Activated B cell treated with CpG ODN at 0.5 μM for 24 hours (primary cell): ENCODE data around the gene CDC42BPG. TPM values are rescaled to one million over a fixed set of nuclear protein-coding genes. Genes with fewer than 3 reads are reported as not detected.

Source experiments
- ATAC-seq: fragments of 200-7000 bp; cut with Tn5 transposase; one replicate; pipeline ENCODE4 v1.10.0; 2021; ENCODE audit warnings: low read depth, mild to moderate bottlenecking, moderate library complexity
- CTCF ChIA-PET: fragments of 350-600 bp; sonication (Branson Sonifier 250); formaldehyde crosslinking; loops from one replicate; lab custom pipeline; 2021; ENCODE audit warnings: antibody characterized with exemption; lab: Charles Lee
- POLR2A ChIA-PET: fragments of 350-600 bp; sonication (Branson Sonifier 250); formaldehyde crosslinking; loops from one replicate; lab custom pipeline; 2021; ENCODE audit warnings: antibody characterized with exemption; lab: Charles Lee
- DNase-seq: peaks from one replicate; pipeline ENCODE4 v3.0.0; 2022
- H3K27ac Mint-ChIP-seq: one replicate; pipeline ENCODE4 v1.8.0; 2020; ENCODE audit warnings: mixed read lengths
- H3K27me3 Mint-ChIP-seq: one replicate; pipeline ENCODE4 v1.8.0; 2021; ENCODE audit warnings: mixed read lengths
- H3K36me3 Mint-ChIP-seq: one replicate; pipeline ENCODE4 v1.8.0; 2021; ENCODE audit warnings: low read depth, mixed read lengths
- H3K4me1 Mint-ChIP-seq: one replicate; pipeline ENCODE4 v1.8.0; 2021; ENCODE audit warnings: mixed read lengths
- H3K4me3 Mint-ChIP-seq: one replicate; pipeline ENCODE4 v1.8.0; 2020; ENCODE audit warnings: mild to moderate bottlenecking, mixed read lengths
- H3K9me3 Mint-ChIP-seq: one replicate; pipeline ENCODE4 v1.8.0; 2020; ENCODE audit warnings: mixed read lengths
- CTCF ChIP-seq: fragments of 200-600 bp; IDR thresholded peaks from one replicate; pipeline ENCODE4 v1.8.0; 2022; ENCODE audit warnings: antibody characterized with exemption, mild to moderate bottlenecking
- intact Hi-C: fragments of 100-400 bp; cut with micrococcal nuclease; formaldehyde crosslinking; loops from one replicate; pipeline ENCODE4 v1.15.1; 2024
- total RNA-seq: library from RNA; stranded (reverse); gene quantifications from 2 replicates; pipeline ENCODE4 v1.2.3, GENCODE V29; 2022

CDC42BPG gene
- total RNA-seq, 1 donor from 2014 or later, result 3.7 TPM

- Mint-ChIP-seq H3K4me1 (peaks cover 28% of the 10 kb centered on the region), H3K9me3 (no peaks in the 10 kb centered on the region), H3K27me3 (no peaks in the 10 kb centered on the region), H3K4me3 (no peak overlapping the region), H3K36me3 (peaks cover 67% of the 10 kb centered on the region), H3K27ac (no peak overlapping the region)
- ChIA-PET POLR2A (interaction anchor here (0.6 to 3.5 kb wide), 3 partner anchors 11 to 925 kb away, joined by 4 to 10 read pairs (median 7); partner anchors contain the start of gene SF1), CTCF (interaction anchor here (1.3 kb wide), 1 partner anchor 326 kb away, joined by 3 read pairs; the partner anchor contains the start of gene ZNHIT2)
- intact Hi-C loops, result no loop called here
- no peak for ATAC-seq
- TF ChIP-seq CTCF, result no peak
- no peak for DNase-seq
These were observed 52.6 kb downstream of the CDC42BPG start for GRCh38 chr11:64791781-64792291.

- Mint-ChIP-seq H3K4me1 (peaks cover 23% of the 10 kb centered on the region), H3K27me3 (no peaks in the 10 kb centered on the region), H3K4me3 (no peak overlapping the region), H3K9me3 (no peaks in the 10 kb centered on the region), H3K27ac (peak overlapping the region; percentile 61), H3K36me3 (peaks cover 53% of the 10 kb centered on the region)
- ATAC-seq, result no peak
- ChIA-PET POLR2A (interaction anchor here (0.6 kb wide), 1 partner anchor 18 kb away, joined by 4 read pairs; no protein-coding TSS in a partner anchor), CTCF (interaction anchor here (1.3 kb wide), 1 partner anchor 327 kb away, joined by 3 read pairs; the partner anchor contains the start of gene ZNHIT2)
- TF ChIP-seq CTCF, result no peak
- intact Hi-C loops, result no loop called here
- DNase-seq, result no peak
These were observed 54.0 kb downstream of the CDC42BPG start for GRCh38 chr11:64790205-64791095.

- Mint-ChIP-seq H3K27ac (no peak overlapping the region), H3K36me3 (peaks cover 47% of the 10 kb centered on the region), H3K27me3 (no peaks in the 10 kb centered on the region), H3K4me1 (peaks cover 23% of the 10 kb centered on the region), H3K4me3 (no peak overlapping the region), H3K9me3 (no peaks in the 10 kb centered on the region)
- intact Hi-C loops, result loop anchor here (5.0 kb wide), 1 partner anchor 223 kb away; the partner anchor contains the start of gene ARL2
- ATAC-seq (no peak), DNase-seq (no peak)
- ChIA-PET CTCF (interaction anchor here (5.3 kb wide), 1 partner anchor 12 kb away, joined by 29 read pairs; the partner anchor contains the start of gene MAP4K2), POLR2A (interaction anchor here (0.6 to 1.7 kb wide), 2 partner anchors 13 to 472 kb away, joined by 3 to 6 read pairs; partner anchors contain the start of genes MAP4K2 and POLA2)
- no peak for TF ChIP-seq CTCF
These were observed 54.9 kb downstream of the CDC42BPG start for GRCh38 chr11:64789331-64790204.

- no peak for TF ChIP-seq CTCF
- no peak for DNase-seq
- no peak for ATAC-seq
These were observed 55.9 kb downstream of the CDC42BPG start for GRCh38 chr11:64788321-64789215.

More at GRCh38 chr11:64788321-64789215, 55.9 kb downstream of the CDC42BPG start:
- intact Hi-C loops, result loop anchor here (5.0 kb wide), 1 partner anchor 224 kb away; the partner anchor contains the start of gene ARL2
- Mint-ChIP-seq H3K9me3 (no peaks in the 10 kb centered on the region), H3K4me3 (no peak overlapping the region), H3K4me1 (peaks cover 17% of the 10 kb centered on the region), H3K27ac (no peak overlapping the region), H3K27me3 (no peaks in the 10 kb centered on the region), H3K36me3 (peaks cover 38% of the 10 kb centered on the region)
- POLR2A ChIA-PET, result interaction anchor here (0.5 to 1.7 kb wide), 6 partner anchors 9 to 473 kb away, joined by 3 to 6 read pairs (median 4); partner anchors contain the start of genes MAP4K2 and POLA2
- CTCF ChIA-PET, result interaction anchor here (0.6 to 5.3 kb wide), 7 partner anchors 13 to 226 kb away, joined by 3 to 29 read pairs (median 3); partner anchors contain the start of genes MAP4K2 and MEN1
